HepG2 (cell line): ENCODE data around the gene WDR62. TPM values are rescaled to one million over a fixed set of nuclear protein-coding genes. Genes with fewer than 3 reads are reported as not detected.
A peak's percentile ranks its signal among the peaks of the same experiment; 100 is the strongest.

Experiments
- ATAC-seq: fragments of 200-7000 bp; cut with Tn5 transposase; 3 replicates; pipeline ENCODE4 v1.9.1; 2020; ENCODE audit warnings: mild to moderate bottlenecking, moderate library complexity
- BruUV-seq: library from RNA; stranded (reverse); fragments of 400-500 nt; replicated peaks from 2 replicates; lab custom pipeline; 2021; lab: Mats Ljungman, UMichigan
- CTCF ChIA-PET: fragments of 300-600 bp; formaldehyde crosslinking; extraction: SDS; loops from one replicate; lab custom pipeline; 2021; ENCODE audit warnings: low total read pairs, inconsistent platforms, low intra/inter-chr PET ratio; lab: Yijun Ruan, JAX
- POLR2A ChIA-PET: fragments of 350-600 bp; sonication (Branson Sonifier 250); formaldehyde crosslinking; loops from one replicate; lab custom pipeline; 2020; ENCODE audit warnings: antibody characterized with exemption, inconsistent platforms; lab: Yijun Ruan, JAX
- DNase-seq: peaks from one replicate; pipeline ENCODE4 v3.0.0-alpha.2; 2015; ENCODE audit warnings: low spot score
- FAIRE-seq: peaks from 3 replicates; lab custom pipeline; 2011; peaks lifted over from hg19 to GRCh38; lab: Jason Lieb, UNC
- H2AFZ ChIP-seq: one replicate; pipeline ENCODE4 v1.6.1; 2011; ENCODE audit warnings: low read length, inconsistent platforms
- H3K27ac ChIP-seq: fragments of 300-600 bp; 3 replicates; pipeline ENCODE4 v1.8.0; 2011; ENCODE audit warnings: mixed run types, mild to moderate bottlenecking, mixed read lengths, low read length, inconsistent platforms; ENCODE audit not compliant: insufficient read depth; ENCODE audit errors: extremely low read length
- H3K27me3 ChIP-seq, 2 experiments: fragments of 200-600 bp in 1 of 2; 2 replicates in 1 of 2; 3 replicates in 1 of 2; pipeline versions ENCODE4 v1.6.0 to v1.8.0; 2011; ENCODE audit warnings: low read length in 2 of 2, mild to moderate bottlenecking in 2 of 2, moderate library complexity in 2 of 2, inconsistent platforms in 1 of 2; ENCODE audit not compliant: insufficient read depth in 2 of 2, control insufficient read depth in 1 of 2
- H3K36me3 ChIP-seq, 2 experiments: fragments of 200-600 bp in 1 of 2; replicated peaks in 1 of 2; 2 replicates in 1 of 2; 3 replicates in 1 of 2; pipeline versions ENCODE4 v1.5.1 to v1.8.0; 2011; ENCODE audit warnings: low read length in 2 of 2, inconsistent platforms in 1 of 2; ENCODE audit not compliant: insufficient read depth in 2 of 2, control insufficient read depth in 1 of 2
- H3K4me1 ChIP-seq: 2 replicates; pipeline ENCODE4 v1.5.1; 2012; ENCODE audit warnings: low read length, inconsistent platforms; ENCODE audit not compliant: insufficient read depth
- H3K4me2 ChIP-seq: 2 replicates; pipeline ENCODE4 v1.6.0; 2011; ENCODE audit warnings: low read depth, low read length, inconsistent platforms
- H3K4me3 ChIP-seq, 3 experiments: fragments of 200-600 bp in 1 of 3; sonication (generic), shearing (Covaris generic) in 1 of 3; replicated peaks in 1 of 3; 2 replicates each; pipeline ENCODE4 v1.5.1; 2011 to 2016; ENCODE audit warnings: low read length in 3 of 3, inconsistent platforms in 2 of 3, low read depth in 2 of 3, mild to moderate bottlenecking in 2 of 3, control low read depth in 1 of 3, mixed read lengths in 1 of 3; ENCODE audit not compliant: insufficient read depth in 1 of 3
- H3K79me2 ChIP-seq: one replicate; pipeline ENCODE4 v1.6.1; 2011; ENCODE audit warnings: low read length, inconsistent platforms; ENCODE audit not compliant: insufficient read depth
- H3K9ac ChIP-seq: 2 replicates; pipeline ENCODE4 v1.6.0; 2011; ENCODE audit warnings: mild to moderate bottlenecking, low read depth, low read length, inconsistent platforms; ENCODE audit not compliant: insufficient read depth
- H3K9me3 ChIP-seq: 2 replicates; pipeline ENCODE4 v1.5.1; 2012; ENCODE audit warnings: mild to moderate bottlenecking, low read length
- H4K20me1 ChIP-seq: 2 replicates; pipeline ENCODE4 v1.6.0; 2011; ENCODE audit warnings: inconsistent platforms, mild to moderate bottlenecking, low read length, moderate library complexity; ENCODE audit not compliant: insufficient read depth
- AGO2 ChIP-seq: fragments of 200-400 bp; formaldehyde crosslinking; optimal IDR thresholded peaks from 2 replicates; pipeline ENCODE3; 2017; ENCODE audit warnings: mild to moderate bottlenecking, low read depth, low read length, moderate library complexity
- IRF2 ChIP-seq: IDR thresholded peaks from 2 replicates; pipeline ENCODE4 v1.6.1; 2018; ENCODE audit warnings: missing genetic modification reagents, missing compliant biosample characterization
- PPARG ChIP-seq: conservative IDR thresholded peaks from 2 replicates; pipeline ENCODE4 v1.6.1; 2016; ENCODE audit warnings: missing biosample characterization, missing genetic modification reagents
- SOX6 ChIP-seq, 2 experiments: fragments of 450-650 bp in 1 of 2; sonication (generic) in 1 of 2; formaldehyde crosslinking in 1 of 2; IDR thresholded peaks; 2 replicates each; pipeline versions ENCODE4 v1.4.0 to v1.6.1; 2017 to 2020; ENCODE audit warnings: antibody characterized with exemption in 1 of 2, mild to moderate bottlenecking in 1 of 2, missing genetic modification reagents in 1 of 2
- TEAD3 ChIP-seq: optimal IDR thresholded peaks from 2 replicates; pipeline ENCODE3; 2016; ENCODE audit warnings: borderline replicate concordance
- XBP1 ChIP-seq: sonication (generic); formaldehyde crosslinking; IDR thresholded peaks from 2 replicates; pipeline ENCODE4 v1.5.0; 2020; ENCODE audit warnings: missing genetic modification reagents
- ZNF484 ChIP-seq: sonication (generic); formaldehyde crosslinking; IDR thresholded peaks from 2 replicates; pipeline ENCODE4 v1.5.1; 2020; ENCODE audit warnings: mild to moderate bottlenecking, low read depth, missing genetic modification reagents, borderline replicate concordance
- ZNF777 ChIP-seq: sonication (generic); formaldehyde crosslinking; IDR thresholded peaks from 2 replicates; pipeline ENCODE4 v1.4.0; 2020; ENCODE audit warnings: missing genetic modification reagents
- WGBS: methylation state at CpG from one replicate; pipeline ENCODE4 v1.1.6; 2017; ENCODE audit warnings: low lambda C conversion rate; 5-methylcytosine and 5-hydroxymethylcytosine counted together
- in situ Hi-C: cut with HindIII; loops from 2 replicates; pipeline ENCODE4 v1.10.0; 2017; ENCODE audit warnings: low pct_unique_long_range_greater_than_20kb; ENCODE audit not compliant: extremely low pct_ligation_motif_present
- intact Hi-C: fragments of 100-400 bp; cut with micrococcal nuclease; formaldehyde crosslinking; loops from one replicate; pipeline ENCODE4 v1.10.0; 2022; ENCODE audit not compliant: unreplicated experiment
- polyA plus RNA-seq, 8 experiments: library from polyadenylated mRNA; depleted of rRNA in 3 of 8; stranded (reverse) in 7 of 8; unstranded in 1 of 8; fragments of >200 nt; fragmentation: Illumina TruSeq in 4 of 8; extraction: Trizol in 4 of 8; gene quantifications; 2 replicates each; pipeline versions ENCODE4 v1.2.1 to v1.2.3, GENCODE V29; 2011 to 2016; ENCODE audit warnings: low read depth in 4 of 8, missing spikeins in 1 of 8, mixed read lengths in 1 of 8; ENCODE audit not compliant: insufficient read depth in 1 of 8
- total RNA-seq, 5 experiments: library from RNA; depleted of rRNA; stranded (reverse); fragments of >200 nt; fragmentation: Illumina TruSeq; extraction: Trizol; gene quantifications; 2 replicates each; pipeline ENCODE4 v1.2.3, GENCODE V29; 2016; ENCODE audit warnings: low read depth in 1 of 5
- TF ChIP-seq, protein P1 (sequence below): sonication (generic); formaldehyde crosslinking; IDR thresholded peaks from 2 replicates; pipeline ENCODE4 v1.5.0; 2020; ENCODE audit warnings: mild to moderate bottlenecking, missing genetic modification reagents, borderline replicate concordance
- TF ChIP-seq, protein P2 (sequence below): sonication (generic); IDR thresholded peaks from 2 replicates; pipeline ENCODE4 v1.6.1; 2016; ENCODE audit warnings: low read depth, borderline replicate concordance

The WDR62 gene
- total and polyA plus RNA-seq, 2 of the 13 experiments (the other 11 are each of a cell fraction or from before 2014, with no cell fraction given): 5.8 to 12.5 TPM

DNA sequence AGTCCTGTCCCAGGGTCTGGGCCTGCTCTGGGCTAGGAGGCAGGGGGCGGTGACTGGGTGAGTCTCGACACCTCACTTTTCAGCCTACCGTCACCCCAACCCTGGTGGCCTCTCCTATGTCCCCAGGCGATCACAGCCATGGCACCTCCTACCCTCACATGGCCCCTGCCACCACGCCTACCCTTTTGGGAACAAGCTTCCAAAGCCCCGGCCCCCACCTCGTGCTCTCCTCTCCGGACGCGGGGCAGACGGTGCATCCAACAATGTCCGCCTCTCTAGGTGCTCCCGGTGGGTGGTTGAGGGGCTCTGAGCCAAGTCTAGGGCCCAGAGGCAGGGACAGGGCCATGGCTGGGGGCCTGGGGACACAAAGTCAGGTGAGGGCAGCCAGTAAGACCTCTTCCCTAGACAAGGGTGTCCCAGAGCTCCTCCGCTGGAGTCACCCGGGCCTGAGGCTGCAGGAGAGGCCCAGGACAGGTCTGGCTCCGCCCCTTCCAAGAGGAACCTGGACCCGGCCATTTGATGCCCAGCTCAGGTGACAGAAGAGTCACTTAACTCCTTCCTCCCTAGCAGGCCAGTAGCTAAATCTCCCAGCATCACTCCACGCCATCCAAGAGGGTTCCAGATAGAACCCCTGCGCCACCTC, 46.2 kb upstream of the WDR62 start, which contains the start of gene SYNE4 (continued):
- TF ChIP-seq, protein P1, sequence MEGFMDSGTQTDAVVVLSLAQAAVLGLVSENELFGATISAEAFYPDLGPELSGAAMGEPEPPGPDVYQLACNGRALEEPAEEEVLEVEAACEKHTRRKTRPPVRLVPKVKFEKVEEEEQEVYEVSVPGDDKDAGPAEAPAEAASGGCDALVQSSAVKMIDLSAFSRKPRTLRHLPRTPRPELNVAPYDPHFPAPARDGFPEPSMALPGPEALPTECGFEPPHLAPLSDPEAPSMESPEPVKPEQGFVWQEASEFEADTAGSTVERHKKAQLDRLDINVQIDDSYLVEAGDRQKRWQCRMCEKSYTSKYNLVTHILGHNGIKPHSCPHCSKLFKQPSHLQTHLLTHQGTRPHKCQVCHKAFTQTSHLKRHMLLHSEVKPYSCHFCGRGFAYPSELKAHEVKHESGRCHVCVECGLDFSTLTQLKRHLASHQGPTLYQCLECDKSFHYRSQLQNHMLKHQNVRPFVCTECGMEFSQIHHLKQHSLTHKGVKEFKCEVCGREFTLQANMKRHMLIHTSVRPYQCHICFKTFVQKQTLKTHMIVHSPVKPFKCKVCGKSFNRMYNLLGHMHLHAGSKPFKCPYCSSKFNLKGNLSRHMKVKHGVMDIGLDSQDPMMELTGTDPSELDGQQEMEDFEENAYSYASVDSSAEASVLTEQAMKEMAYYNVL: 0 out of 2 replicates have a peak, but pooled peaks have one; percentile 74
- TF ChIP-seq, protein P2, sequence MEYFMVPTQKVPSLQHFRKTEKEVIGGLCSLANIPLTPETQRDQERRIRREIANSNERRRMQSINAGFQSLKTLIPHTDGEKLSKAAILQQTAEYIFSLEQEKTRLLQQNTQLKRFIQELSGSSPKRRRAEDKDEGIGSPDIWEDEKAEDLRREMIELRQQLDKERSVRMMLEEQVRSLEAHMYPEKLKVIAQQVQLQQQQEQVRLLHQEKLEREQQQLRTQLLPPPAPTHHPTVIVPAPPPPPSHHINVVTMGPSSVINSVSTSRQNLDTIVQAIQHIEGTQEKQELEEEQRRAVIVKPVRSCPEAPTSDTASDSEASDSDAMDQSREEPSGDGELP: peak; percentile 65; the same call in 1 of the 2 replicates
- TF ChIP-seq TEAD3 (CRISPR knock-in tag): no peak
- 0 out of 2 replicates have a peak, but pooled peaks have one; percentile 15 for TF ChIP-seq IRF2 (CRISPR knock-in tag)
- TF ChIP-seq AGO2: peak; percentile 78
- no peak for TF ChIP-seq SOX6 (IDR thresholded peaks at IDR 0.05)
- peak; percentile 36; the same call in 1 of the 2 replicates for TF ChIP-seq SOX6 (CRISPR knock-in tag; IDR thresholded peaks at IDR 0.05)
- no peak for TF ChIP-seq PPARG
- no peak for TF ChIP-seq ZNF484 (CRISPR knock-in tag)

DNA sequence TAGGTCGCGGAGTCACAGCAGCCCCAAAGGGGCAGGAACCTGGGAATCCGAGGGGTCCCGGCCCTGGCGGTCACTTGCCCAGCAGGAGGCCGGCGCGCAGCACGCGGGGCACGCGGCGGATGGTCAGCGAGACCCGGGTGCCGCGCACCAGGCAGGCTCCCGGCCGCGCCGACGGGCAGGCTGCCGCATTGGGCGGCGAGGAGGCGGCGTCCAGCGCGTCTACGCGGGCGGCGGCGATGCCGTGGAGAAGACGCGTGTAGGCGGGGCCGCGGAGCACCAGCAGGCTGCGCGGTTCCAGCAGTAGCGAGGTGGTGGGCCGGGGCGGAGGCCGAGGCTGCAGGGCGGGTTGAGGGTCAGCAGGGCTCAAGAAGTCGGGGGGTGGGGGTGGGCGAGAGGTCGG, 45.5 kb upstream of the WDR62 start:
- H3K9ac ChIP-seq: no peak overlapping the region
- peak overlapping the region in 1 of 3 experiments; percentile 93; a peak in 2 of 6 replicates for H3K4me3 ChIP-seq
- peak overlapping the region; percentile 99 for H3K4me2 ChIP-seq
- ChIA-PET CTCF (no interaction called here), POLR2A (interaction anchor here (0.6 to 1.9 kb wide), 5 partner anchors 13 to 106 kb away, joined by 3 to 17 read pairs (median 7); partner anchors contain the start of genes POLR2I, TBCB and THAP8)
- in situ Hi-C loops (no loop called here), intact Hi-C loops (loop anchor here (2.0 kb wide), 1 partner anchor 34 kb away; no protein-coding TSS in a partner anchor)
- no peaks in the 10 kb centered on the region; a peak in 1 of 5 replicates for H3K27me3 ChIP-seq
- no peaks in the 10 kb centered on the region for H4K20me1 ChIP-seq
- no peaks in the 10 kb centered on the region for H3K9me3 ChIP-seq
- DNase-seq (no peak), ATAC-seq (no peak), FAIRE-seq (no peak)
- peaks cover 46% of the 10 kb centered on the region for H3K4me1 ChIP-seq
- TF ChIP-seq ZNF777 (0 out of 2 replicates have a peak, but pooled peaks have one; percentile 6), XBP1 (CRISPR knock-in tag) (no peak)
- 95% methylated on average over 50 of the region's 50 CpGs for WGBS
- no peak overlapping the region for H2AFZ ChIP-seq
- no TSS peak for BruUV-seq
- H3K79me2 ChIP-seq: peaks cover 9% of the 10 kb centered on the region
- H3K36me3 ChIP-seq: peaks cover 0 to 4% of the 10 kb centered on the region in 2 experiments; a peak in 2 of 5 replicates
- peak overlapping the region; percentile 35 for H3K27ac ChIP-seq
